Fibroblast of the aortic adventitia (primary cell): ENCODE results near the gene FANCL. TPM values are rescaled to one million over a fixed set of nuclear protein-coding genes. Genes with fewer than 3 reads are reported as not detected.
"Not testable (repeated sequence)": the region's sequence is repeated elsewhere in the genome, so short reads cannot be mapped to it uniquely, and the experiment has no call there.

Experiments
- DNase-seq: peaks from one replicate; pipeline ENCODE4 v3.0.0-alpha.2; 2010; ENCODE audit warnings: low read depth
- H3K4me3 ChIP-seq: 2 replicates; pipeline ENCODE4 v1.5.1; 2011; ENCODE audit warnings: low read depth, mild to moderate bottlenecking, control low read depth, low read length, moderate library complexity
- CTCF ChIP-seq: IDR thresholded peaks from 2 replicates; pipeline ENCODE4 v1.5.1; 2011; ENCODE audit warnings: mild to moderate bottlenecking, low read length, control low read depth, inconsistent platforms; ENCODE audit not compliant: insufficient read depth
- total RNA-seq: library from RNA; depleted of rRNA; stranded (reverse); fragments of >200 nt; gene quantifications from 2 replicates; pipeline ENCODE4 v1.2.3, GENCODE V29; 2012; ENCODE audit warnings: low replicate concordance

FANCL gene
- total RNA-seq, 1 donor: 29.6 TPM

DNA sequence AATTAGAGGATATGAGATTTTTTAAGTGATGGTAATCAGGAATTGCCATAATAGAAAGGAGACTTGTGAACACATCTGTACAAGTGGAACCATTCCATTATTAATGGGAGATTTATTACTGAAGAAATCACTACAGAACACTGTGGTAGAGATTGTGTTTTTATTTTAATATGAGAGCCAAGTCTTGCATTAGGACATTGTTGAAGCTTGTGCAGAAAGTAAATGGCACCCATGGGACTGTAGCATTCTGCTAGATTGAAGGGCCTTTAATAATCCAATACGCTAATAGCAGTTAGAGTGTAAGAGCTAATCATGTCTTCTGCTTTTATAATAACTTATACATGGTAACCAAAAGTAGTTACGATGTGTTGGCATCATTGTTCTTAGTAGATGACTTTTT lies 110.9 kb downstream of the FANCL start:
- no peak for TF ChIP-seq CTCF

DNA sequence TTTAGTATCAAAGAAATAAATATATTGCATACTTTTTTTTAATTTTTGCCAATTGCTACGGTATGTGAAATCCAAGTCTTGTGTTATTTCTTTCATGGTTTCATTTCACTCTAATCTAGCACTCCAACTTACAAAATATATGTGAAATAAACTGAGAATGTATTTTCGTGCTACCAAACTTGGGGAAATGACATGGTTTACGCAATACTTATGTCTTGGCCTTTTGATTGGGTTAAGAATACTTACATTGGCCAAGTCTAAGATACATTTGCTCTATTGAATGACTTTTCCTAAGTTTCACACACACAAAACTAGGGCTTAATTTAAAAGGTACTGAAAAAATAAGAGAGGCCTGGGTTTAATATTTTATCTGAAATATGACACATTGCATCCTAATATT lies 114.0 kb downstream of the FANCL start:
- DNase-seq: no peak
- no peak for TF ChIP-seq CTCF
- H3K4me3 ChIP-seq: no peak overlapping the region

More for the DNA sequence above, 110.9 kb downstream of the FANCL start:
- no peak for DNase-seq
- no peak overlapping the region for H3K4me3 ChIP-seq

DNA sequence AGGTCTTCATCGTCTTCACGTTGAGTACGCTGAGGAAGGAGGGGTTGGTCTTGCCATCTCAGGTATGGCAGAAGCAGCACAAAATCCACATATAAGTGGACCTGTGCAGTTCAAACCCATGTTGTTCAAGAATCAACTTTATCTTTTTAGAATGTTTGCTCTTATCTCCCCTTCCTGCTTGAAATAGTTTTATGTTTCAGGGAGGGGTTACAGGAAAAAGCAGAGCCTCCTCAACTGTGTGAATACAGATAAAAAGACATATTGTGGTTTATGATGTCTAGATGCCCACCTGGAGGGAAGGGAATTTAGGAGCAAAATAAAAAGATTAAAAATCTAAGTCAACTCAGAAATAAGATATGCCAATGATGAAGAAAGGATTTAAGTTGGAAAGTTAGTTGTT lies 118.6 kb downstream of the FANCL start:
- TF ChIP-seq CTCF: no peak
- no peak for DNase-seq
- no peak overlapping the region for H3K4me3 ChIP-seq

- no peak for DNase-seq
- H3K4me3 ChIP-seq: no peak overlapping the region
- no peak for TF ChIP-seq CTCF
Observed at GRCh38 chr2:58122040-58122439, 119.1 kb downstream of the FANCL start.

DNA sequence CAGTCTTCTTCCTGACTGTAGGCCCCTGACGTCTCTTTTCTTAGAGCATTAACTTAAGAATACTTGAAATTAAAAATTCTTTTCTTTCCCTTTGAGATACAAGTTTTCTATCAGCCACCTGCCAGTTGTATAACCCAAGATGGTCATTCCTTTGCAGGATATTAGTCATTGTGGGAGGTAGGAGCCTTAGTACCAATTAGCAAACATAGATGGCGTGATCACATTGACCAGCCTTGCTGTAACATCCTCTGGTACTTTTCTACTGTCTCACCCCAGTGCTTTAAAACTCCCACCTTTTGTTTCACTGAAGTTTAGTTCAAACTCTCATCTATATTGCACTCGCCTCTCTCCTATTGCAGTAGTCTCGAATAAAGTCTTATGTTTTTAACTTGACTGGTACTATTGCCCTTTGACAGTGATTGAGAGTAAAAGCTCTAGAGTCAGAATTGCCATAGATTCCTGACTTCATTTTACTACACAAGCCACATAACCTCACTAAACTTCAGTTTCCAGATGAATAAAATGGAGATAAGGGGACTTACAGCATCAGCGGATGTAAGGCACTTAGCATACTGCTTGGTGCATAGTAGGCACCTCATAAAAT lies 120.4 kb downstream of the FANCL start:
- H3K4me3 ChIP-seq: no peak overlapping the region
- no peak for TF ChIP-seq CTCF
- no peak for DNase-seq

GRCh38 chr2:58113563-58113962 lies 127.6 kb downstream of the FANCL start:
- not testable (repeated sequence) for H3K4me3 ChIP-seq, DNase-seq

DNA sequence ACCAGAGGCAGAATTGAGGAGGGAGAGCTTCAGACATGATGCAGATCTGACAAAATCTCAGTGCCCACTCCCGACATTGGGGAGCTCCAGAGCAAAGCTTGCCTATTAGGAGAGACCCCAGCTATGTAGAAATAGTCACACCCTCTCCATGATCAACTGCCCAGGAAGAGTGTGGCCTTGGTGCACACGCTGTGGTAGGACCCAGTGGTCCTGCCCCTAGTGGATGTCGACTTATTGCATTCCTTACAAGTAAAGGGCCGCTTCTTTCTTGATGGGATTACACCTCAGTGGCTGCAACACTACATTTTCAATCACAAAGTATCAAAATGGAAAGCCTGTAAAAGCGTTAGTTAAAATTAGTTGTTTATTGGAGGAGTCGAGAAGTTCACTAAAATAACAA lies 130.4 kb downstream of the FANCL start:
- no peak for DNase-seq
- H3K4me3 ChIP-seq: no peak overlapping the region
- TF ChIP-seq CTCF: no peak
